OCI-LY7 (cell line): ENCODE results near the gene PGP.

Experiments
- EZH2phosphoT487 ChIP-seq: fragments of 200-600 bp; sonication (generic); IDR thresholded peaks from 2 replicates; pipeline ENCODE4 v1.6.1; 2018; ENCODE audit warnings: low read depth, borderline replicate concordance, mild to moderate bottlenecking, mixed run types, antibody characterized with exemption, low read length, moderate library complexity, mixed read lengths
- TF ChIP-seq, protein P1 (sequence below): fragments of 200-600 bp; sonication (generic); conservative IDR thresholded peaks from 2 replicates; pipeline ENCODE4 v1.5.1; 2014; ENCODE audit warnings: mild to moderate bottlenecking, antibody characterized with exemption, low read length, moderate library complexity, mixed read lengths

DNA sequence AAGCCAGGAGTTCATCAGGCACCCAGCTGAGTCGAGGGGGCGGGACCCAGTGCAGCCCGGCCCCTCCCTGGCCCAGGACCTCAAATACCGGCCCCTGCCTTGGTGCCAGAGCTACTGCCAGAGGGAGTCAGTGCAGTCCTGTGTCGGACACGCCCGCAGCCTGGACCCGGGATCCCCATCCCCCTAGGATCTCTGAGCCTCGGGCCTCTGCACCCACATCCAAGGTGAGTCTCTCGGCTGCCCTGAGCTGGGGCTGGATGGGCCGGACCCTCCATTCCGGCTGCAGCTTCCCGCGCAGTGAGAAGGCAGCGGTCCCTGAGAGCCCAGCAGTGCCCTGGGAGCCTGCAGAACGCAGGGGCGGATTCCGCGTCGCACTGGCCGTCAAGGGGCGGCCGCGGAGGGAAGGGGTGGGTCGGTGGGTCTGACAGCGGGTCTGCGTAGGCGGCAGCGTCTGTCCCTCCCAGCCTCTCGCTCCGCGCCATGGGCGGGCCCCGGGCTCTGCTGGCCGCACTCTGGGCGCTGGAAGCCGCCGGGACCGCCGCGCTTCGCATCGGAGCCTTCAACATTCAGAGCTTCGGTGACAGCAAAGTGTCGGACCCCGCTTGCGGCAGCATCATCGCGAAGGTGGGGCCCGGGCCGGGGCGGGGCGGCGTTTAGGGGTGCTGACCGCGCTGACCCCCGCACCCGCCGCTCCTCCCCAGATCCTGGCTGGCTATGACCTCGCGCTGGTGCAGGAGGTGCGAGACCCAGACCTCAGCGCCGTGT is 21.9 kb upstream of the PGP start, which contains the start of gene DNASE1L2:
- TF ChIP-seq, protein P1, sequence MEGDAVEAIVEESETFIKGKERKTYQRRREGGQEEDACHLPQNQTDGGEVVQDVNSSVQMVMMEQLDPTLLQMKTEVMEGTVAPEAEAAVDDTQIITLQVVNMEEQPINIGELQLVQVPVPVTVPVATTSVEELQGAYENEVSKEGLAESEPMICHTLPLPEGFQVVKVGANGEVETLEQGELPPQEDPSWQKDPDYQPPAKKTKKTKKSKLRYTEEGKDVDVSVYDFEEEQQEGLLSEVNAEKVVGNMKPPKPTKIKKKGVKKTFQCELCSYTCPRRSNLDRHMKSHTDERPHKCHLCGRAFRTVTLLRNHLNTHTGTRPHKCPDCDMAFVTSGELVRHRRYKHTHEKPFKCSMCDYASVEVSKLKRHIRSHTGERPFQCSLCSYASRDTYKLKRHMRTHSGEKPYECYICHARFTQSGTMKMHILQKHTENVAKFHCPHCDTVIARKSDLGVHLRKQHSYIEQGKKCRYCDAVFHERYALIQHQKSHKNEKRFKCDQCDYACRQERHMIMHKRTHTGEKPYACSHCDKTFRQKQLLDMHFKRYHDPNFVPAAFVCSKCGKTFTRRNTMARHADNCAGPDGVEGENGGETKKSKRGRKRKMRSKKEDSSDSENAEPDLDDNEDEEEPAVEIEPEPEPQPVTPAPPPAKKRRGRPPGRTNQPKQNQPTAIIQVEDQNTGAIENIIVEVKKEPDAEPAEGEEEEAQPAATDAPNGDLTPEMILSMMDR, result no peak
- TF ChIP-seq EZH2phosphoT487, result no peak
